ENCODE data around the gene SMYD5. TPM values are rescaled to one million over a fixed set of nuclear protein-coding genes. Genes with fewer than 3 reads are reported as not detected.

SMYD5 gene
- total RNA-seq, 2 experiments from 2014 or later, result 39.1 to 46.7 TPM

- ChIA-PET POLR2A (no interaction called here), CTCF (interaction anchor here (1.5 to 1.7 kb wide), 2 partner anchors 26 kb away, joined by 4 to 5 read pairs; no protein-coding TSS in a partner anchor)
- H3K36me3 Mint-ChIP-seq (ENCODE audit: low read depth), result no peaks in the 10 kb centered on the region
- H3K9me3 Mint-ChIP-seq, result no peaks in the 10 kb centered on the region
- peaks cover 0 to 10% of the 10 kb centered on the region in 2 experiments for H3K9me3 ChIP-seq (ENCODE audit: control insufficient read depth in 1 of 2, insufficient read depth in 1 of 2, low read length in 2 of 2)
- H3K4me1 Mint-ChIP-seq (ENCODE audit: low read depth), result peaks cover 7% of the 10 kb centered on the region
- intact Hi-C loops (cut with DNase I, micrococcal nuclease), result no loop called here
- no peak for DNase-seq
- H3K36me3 ChIP-seq (ENCODE audit: insufficient read depth, low read length), result no peaks in the 10 kb centered on the region
- peaks cover 74% of the 10 kb centered on the region for H3K27me3 Mint-ChIP-seq
- H3K27ac Mint-ChIP-seq, result no peak overlapping the region
- peaks cover 18% of the 10 kb centered on the region for H3K4me1 ChIP-seq (ENCODE audit: insufficient read depth, low read length)
- H3K4me3 Mint-ChIP-seq, result no peak overlapping the region
- TF ChIP-seq CTCF (IDR thresholded peaks at IDR 0.05), result no peak
- H3K27me3 ChIP-seq (ENCODE audit: control insufficient read depth in 1 of 2, insufficient read depth in 2 of 2, low read length in 2 of 2), result peaks cover 39 to 54% of the 10 kb centered on the region in 2 experiments
- no peak for ATAC-seq (ENCODE audit: poor library complexity)
- H3K4me3 ChIP-seq (ENCODE audit: low read length), result no peak overlapping the region
- H3K27ac ChIP-seq (ENCODE audit: low read depth in 1 of 2, low read length in 2 of 2), result no peak overlapping the region
These were observed 10.9 kb upstream of the SMYD5 start for GRCh38 chr2:73203055-73203681.

- Mint-ChIP-seq H3K4me1 (ENCODE audit: low read depth) (peaks cover 7% of the 10 kb centered on the region), H3K4me3 (no peak overlapping the region), H3K9me3 (no peaks in the 10 kb centered on the region), H3K27me3 (peaks cover 72% of the 10 kb centered on the region), H3K27ac (no peak overlapping the region), H3K36me3 (ENCODE audit: low read depth) (no peaks in the 10 kb centered on the region)
- H3K4me3 ChIP-seq (ENCODE audit: low read length), result no peak overlapping the region
- ATAC-seq (ENCODE audit: poor library complexity) (no peak), DNase-seq (no peak)
- peaks cover 39 to 54% of the 10 kb centered on the region in 2 experiments for H3K27me3 ChIP-seq (ENCODE audit: control insufficient read depth in 1 of 2, insufficient read depth in 2 of 2, low read length in 2 of 2)
- peaks cover 0 to 10% of the 10 kb centered on the region in 2 experiments for H3K9me3 ChIP-seq (ENCODE audit: control insufficient read depth in 1 of 2, insufficient read depth in 1 of 2, low read length in 2 of 2)
- ChIA-PET POLR2A (no interaction called here), CTCF (no interaction called here)
- H3K36me3 ChIP-seq (ENCODE audit: insufficient read depth, low read length), result no peaks in the 10 kb centered on the region
- peaks cover 18% of the 10 kb centered on the region for H3K4me1 ChIP-seq (ENCODE audit: insufficient read depth, low read length)
- intact Hi-C loops (cut with DNase I, micrococcal nuclease), result no loop called here
- no peak overlapping the region for H3K27ac ChIP-seq (ENCODE audit: low read depth in 1 of 2, low read length in 2 of 2)
- no peak for TF ChIP-seq CTCF (IDR thresholded peaks at IDR 0.05)
These were observed 8.4 kb upstream of the SMYD5 start for GRCh38 chr2:73205611-73206010.

GRCh38 chr2:73208258-73208657 lies 5.8 kb upstream of the SMYD5 start:
- no peaks in the 10 kb centered on the region for H3K9me3 Mint-ChIP-seq
- CTCF ChIA-PET, result interaction anchor here (0.7 kb wide), 1 partner anchor 315 kb away, joined by 5 read pairs; no protein-coding TSS in a partner anchor
- Histone ChIP-seq H3K4me1 (ENCODE audit: insufficient read depth, low read length) (peaks cover 17% of the 10 kb centered on the region), H3K27me3 (ENCODE audit: control insufficient read depth in 1 of 2, insufficient read depth in 2 of 2, low read length in 2 of 2) (peaks cover 24 to 33% of the 10 kb centered on the region in 2 experiments), H3K4me3 (ENCODE audit: low read length) (no peak overlapping the region), H3K36me3 (ENCODE audit: insufficient read depth, low read length) (no peaks in the 10 kb centered on the region), H3K9me3 (ENCODE audit: control insufficient read depth in 1 of 2, insufficient read depth in 1 of 2, low read length in 2 of 2) (no peaks in the 10 kb centered on the region), H3K27ac (ENCODE audit: low read depth in 1 of 2, low read length in 2 of 2) (no peak overlapping the region)
- ATAC-seq (ENCODE audit: poor library complexity) (no peak), DNase-seq (no peak)
- intact Hi-C loops (cut with DNase I, micrococcal nuclease), result no loop called here
- POLR2A ChIA-PET, result no interaction called here
- no peak overlapping the region for H3K27ac Mint-ChIP-seq
- H3K27me3 Mint-ChIP-seq, result peaks cover 57% of the 10 kb centered on the region
- TF ChIP-seq CTCF (IDR thresholded peaks at IDR 0.05), result no peak
- H3K4me1 Mint-ChIP-seq (ENCODE audit: low read depth), result peaks cover 11% of the 10 kb centered on the region
- H3K4me3 Mint-ChIP-seq, result no peak overlapping the region
- H3K36me3 Mint-ChIP-seq (ENCODE audit: low read depth), result no peaks in the 10 kb centered on the region
